PC-9 (cell line): ENCODE measurements around the gene ARHGAP6. TPM values are rescaled to one million over a fixed set of nuclear protein-coding genes. Genes with fewer than 3 reads are reported as not detected.

Source experiments
- BruUV-seq: library from RNA; stranded (reverse); fragments of 400-500 nt; replicated peaks from 2 replicates; lab custom pipeline; 2021; lab: Mats Ljungman, UMichigan
- CTCF ChIA-PET: fragments of 300-600 bp; sonication (Branson Sonifier 250); formaldehyde crosslinking; loops from one replicate; lab custom pipeline; 2022; ENCODE audit warnings: antibody characterized with exemption; lab: Charles Lee
- POLR2A ChIA-PET: fragments of 300-600 bp; sonication (Branson Sonifier 250); formaldehyde crosslinking; loops from one replicate; lab custom pipeline; 2022; ENCODE audit warnings: antibody characterized with exemption; ENCODE audit not compliant: unreplicated experiment; lab: Charles Lee
- DNase-seq, 2 experiments: peaks; one replicate each; pipeline versions ENCODE4 v3.0.0 to v3.0.0-alpha.2; 2015 to 2022; ENCODE audit warnings: mixed read lengths in 1 of 2
- H2AFZ ChIP-seq: fragments of 200-600 bp; sonication (generic); 2 replicates; pipeline ENCODE4 v1.8.1; 2017; ENCODE audit warnings: antibody characterized with exemption
- H3F3A ChIP-seq: fragments of 200-600 bp; sonication (generic); 2 replicates; pipeline ENCODE4 v1.8.1; 2017; ENCODE audit warnings: antibody characterized with exemption, mild to moderate bottlenecking, low read depth; ENCODE audit not compliant: insufficient read depth
- H3K27ac ChIP-seq: fragments of 200-600 bp; sonication (generic); 2 replicates; pipeline ENCODE4 v1.6.1; 2016; ENCODE audit warnings: mixed run types
- H3K27me3 ChIP-seq: fragments of 200-600 bp; sonication (generic); 2 replicates; pipeline ENCODE4 v1.6.1; 2016; ENCODE audit warnings: low read depth, mixed run types; ENCODE audit not compliant: insufficient read depth
- H3K36me3 ChIP-seq: fragments of 200-600 bp; sonication (generic); 2 replicates; pipeline ENCODE4 v1.6.1; 2016; ENCODE audit warnings: low read depth, mixed run types
- H3K4me1 ChIP-seq: fragments of 200-600 bp; sonication (generic); replicated peaks from 2 replicates; pipeline ENCODE4 v1.6.1; 2016; ENCODE audit warnings: mixed run types; ENCODE audit not compliant: insufficient read depth
- H3K4me2 ChIP-seq: fragments of 200-600 bp; sonication (generic); 2 replicates; pipeline ENCODE4 v1.6.1; 2017; ENCODE audit warnings: mixed run types
- H3K4me3 ChIP-seq: fragments of 200-600 bp; sonication (generic); 2 replicates; pipeline ENCODE4 v1.6.1; 2016; ENCODE audit warnings: mixed run types
- H3K79me2 ChIP-seq: fragments of 200-600 bp; sonication (generic); 2 replicates; pipeline ENCODE4 v1.6.1; 2017; ENCODE audit warnings: low read depth, mixed run types
- H3K9me2 ChIP-seq: fragments of 200-600 bp; sonication (generic); 2 replicates; pipeline ENCODE4 v1.8.1; 2017; ENCODE audit warnings: mild to moderate bottlenecking; ENCODE audit not compliant: insufficient read depth
- H3K9me3 ChIP-seq: fragments of 200-600 bp; sonication (generic); 2 replicates; pipeline ENCODE4 v1.8.1; 2016; ENCODE audit warnings: low read depth; ENCODE audit not compliant: insufficient read depth
- H4K20me1 ChIP-seq: fragments of 200-600 bp; sonication (generic); 2 replicates; pipeline ENCODE4 v1.8.1; 2017; ENCODE audit not compliant: insufficient read depth
- CTCF ChIP-seq: fragments of 200-600 bp; sonication (generic); conservative IDR thresholded peaks from 2 replicates; pipeline ENCODE4 v1.6.1; 2017; ENCODE audit warnings: mixed run types, antibody characterized with exemption, mild to moderate bottlenecking, moderate library complexity
- EZH2 ChIP-seq: fragments of 200-600 bp; sonication (generic); IDR thresholded peaks from 2 replicates; pipeline ENCODE4 v1.8.0; 2017; ENCODE audit warnings: antibody characterized with exemption, low read depth
- intact Hi-C: fragments of 100-400 bp; cut with micrococcal nuclease; formaldehyde crosslinking; loops from one replicate; pipeline ENCODE4 v1.10.0; 2022; ENCODE audit not compliant: unreplicated experiment
- total RNA-seq: library from RNA; stranded (reverse); gene quantifications from 2 replicates; pipeline ENCODE4 v1.2.3, GENCODE V29; 2021

The ARHGAP6 gene
- total RNA-seq, 1 experiment from 2014 or later: not detected

DNA sequence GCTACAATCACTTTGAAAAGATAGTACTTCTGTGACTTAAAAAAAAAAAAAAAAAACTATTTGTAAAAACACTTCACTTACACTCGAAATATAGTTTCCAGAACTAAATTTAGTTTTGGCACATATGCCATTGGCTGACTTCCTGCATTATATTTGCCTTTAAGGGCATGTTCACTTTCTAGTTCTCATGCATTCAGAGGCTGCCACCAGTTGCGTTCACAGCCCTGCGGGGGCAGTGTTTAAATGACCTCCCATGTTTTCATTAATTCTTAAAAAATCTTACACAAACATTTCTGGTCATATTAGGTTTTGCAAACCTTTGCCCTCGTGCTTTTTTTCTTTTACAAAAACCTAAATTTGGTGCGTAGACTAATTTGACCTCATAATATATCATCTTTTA is 12.4 kb upstream of the ARHGAP6 start:
- no peak for TF ChIP-seq EZH2
- no peak for TF ChIP-seq CTCF
- intact Hi-C loops: no loop called here
- Histone ChIP-seq H3F3A (no peaks in the 10 kb centered on the region), H4K20me1 (no peaks in the 10 kb centered on the region), H3K27me3 (no peaks in the 10 kb centered on the region), H2AFZ (no peak overlapping the region), H3K4me2 (no peak overlapping the region), H3K9me3 (no peaks in the 10 kb centered on the region), H3K79me2 (no peaks in the 10 kb centered on the region), H3K27ac (no peak overlapping the region), H3K4me3 (no peak overlapping the region), H3K36me3 (no peaks in the 10 kb centered on the region), H3K4me1 (no peaks in the 10 kb centered on the region), H3K9me2 (no peaks in the 10 kb centered on the region)
- ChIA-PET CTCF (interaction anchor here (0.6 kb wide), 1 partner anchor 336 kb away, joined by 4 read pairs; no protein-coding TSS in a partner anchor), POLR2A (no interaction called here)
- DNase-seq: no peak
- no TSS peak for BruUV-seq

GRCh38 chrX:11672213-11672612 is 6.5 kb upstream of the ARHGAP6 start:
- no peaks in the 10 kb centered on the region for H4K20me1 ChIP-seq
- DNase-seq: no peak
- intact Hi-C loops: no loop called here
- CTCF ChIA-PET: no interaction called here
- no peaks in the 10 kb centered on the region for H3K9me3 ChIP-seq
- no peaks in the 10 kb centered on the region for H3K4me1 ChIP-seq
- H3K4me2 ChIP-seq: no peak overlapping the region
- no peaks in the 10 kb centered on the region for H3F3A ChIP-seq
- TF ChIP-seq EZH2 (no peak), CTCF (no peak)
- no peaks in the 10 kb centered on the region for H3K36me3 ChIP-seq
- no TSS peak for BruUV-seq
- H3K4me3 ChIP-seq: no peak overlapping the region
- H3K79me2 ChIP-seq: no peaks in the 10 kb centered on the region
- peaks cover under 1% of the 10 kb centered on the region; the same call in 1 of the 2 replicates for H3K27me3 ChIP-seq
- POLR2A ChIA-PET: no interaction called here
- no peaks in the 10 kb centered on the region for H3K9me2 ChIP-seq
- H2AFZ ChIP-seq: no peak overlapping the region
- H3K27ac ChIP-seq: no peak overlapping the region

DNA sequence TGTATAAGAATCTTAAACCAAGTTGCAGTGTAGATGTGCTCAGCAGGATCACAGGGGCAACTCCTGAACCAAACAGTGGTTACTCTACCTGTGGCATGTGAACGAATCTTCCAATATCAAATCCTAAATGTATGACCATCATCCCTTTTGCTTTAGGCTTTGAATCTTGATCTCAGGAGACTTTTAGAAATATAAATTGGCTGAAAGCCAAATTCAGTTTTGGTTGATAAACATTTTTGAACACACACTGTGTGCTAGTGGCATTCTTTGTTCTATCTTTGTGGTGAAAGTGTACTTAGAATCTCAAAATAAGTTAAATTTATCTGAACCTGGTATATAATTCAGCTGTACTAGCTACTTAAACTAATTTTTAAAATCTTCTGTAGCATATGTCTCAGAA is 4.6 kb upstream of the ARHGAP6 start:
- BruUV-seq: no TSS peak

More for the DNA sequence above, 4.6 kb upstream of the ARHGAP6 start:
- Histone ChIP-seq H3K4me2 (no peak overlapping the region), H4K20me1 (no peaks in the 10 kb centered on the region), H3K36me3 (no peaks in the 10 kb centered on the region), H3K79me2 (no peaks in the 10 kb centered on the region), H3K27me3 (peaks cover 7% of the 10 kb centered on the region; the same call in 1 of the 2 replicates), H3K4me1 (no peaks in the 10 kb centered on the region), H3K4me3 (no peak overlapping the region), H3K9me3 (no peaks in the 10 kb centered on the region), H3K27ac (no peak overlapping the region), H3F3A (no peaks in the 10 kb centered on the region), H3K9me2 (no peaks in the 10 kb centered on the region), H2AFZ (no peak overlapping the region)
- intact Hi-C loops: no loop called here
- DNase-seq: no peak
- TF ChIP-seq CTCF (no peak), EZH2 (no peak)
- CTCF ChIA-PET: no interaction called here
- POLR2A ChIA-PET: no interaction called here
